Kidney capillary endothelial cell (primary cell): ENCODE results near the gene ELOVL6.
A peak's percentile ranks its signal among the peaks of the same experiment; 100 is the strongest.

Source experiments
- DNase-seq: peaks from one replicate; pipeline ENCODE4 v3.0.0-alpha.2; 2018; ENCODE audit warnings: low spot score

The ELOVL6 gene

GRCh38 chr4:110025056-110025455, 173.4 kb downstream of the ELOVL6 start:
- no peak for DNase-seq

DNA sequence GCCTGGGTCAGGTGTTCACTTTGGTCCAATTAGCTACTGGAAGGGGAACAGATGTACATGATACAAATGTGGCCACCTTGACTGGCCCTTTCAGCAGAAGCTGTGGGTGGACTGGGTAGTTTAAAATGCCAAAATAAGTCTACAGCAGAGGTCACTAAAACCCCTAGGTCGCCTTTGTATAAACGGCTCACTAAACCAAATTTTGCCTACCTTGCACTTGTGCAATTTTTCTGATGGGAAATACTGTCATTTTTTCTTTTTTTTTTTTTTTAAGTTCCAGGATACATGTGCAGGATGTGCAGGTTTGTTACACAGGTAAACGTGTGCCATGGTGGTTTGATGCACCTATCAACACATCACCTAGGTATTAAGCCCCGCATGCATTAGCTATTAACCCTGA, 176.0 kb downstream of the ELOVL6 start:
- no peak for DNase-seq

- no peak for DNase-seq
These were observed 177.6 kb downstream of the ELOVL6 start for GRCh38 chr4:110020646-110021443.

- no peak for DNase-seq
These were observed 178.3 kb downstream of the ELOVL6 start for GRCh38 chr4:110020139-110020538.

GRCh38 chr4:110019153-110019552, 179.3 kb downstream of the ELOVL6 start:
- DNase-seq, result no peak

DNA sequence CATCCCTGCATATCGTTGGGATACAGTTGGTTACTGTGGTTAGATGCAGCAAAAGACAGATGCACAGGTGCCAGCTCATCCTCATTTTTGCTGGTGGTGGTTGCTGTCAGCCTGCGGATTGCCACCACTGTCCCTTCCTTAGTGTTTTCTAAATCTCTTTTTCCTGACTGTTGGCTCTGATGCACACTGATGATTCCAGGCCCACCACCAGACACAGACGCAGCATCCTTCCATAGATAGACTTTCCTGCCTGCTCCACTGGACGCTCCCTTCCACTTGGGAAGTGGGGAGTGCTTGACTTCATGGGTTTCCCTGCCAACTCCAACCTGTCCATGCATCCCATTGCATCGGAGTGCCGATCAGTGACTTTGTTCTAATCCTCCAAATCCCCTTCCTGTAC, 184.2 kb downstream of the ELOVL6 start:
- no peak for DNase-seq

DNA sequence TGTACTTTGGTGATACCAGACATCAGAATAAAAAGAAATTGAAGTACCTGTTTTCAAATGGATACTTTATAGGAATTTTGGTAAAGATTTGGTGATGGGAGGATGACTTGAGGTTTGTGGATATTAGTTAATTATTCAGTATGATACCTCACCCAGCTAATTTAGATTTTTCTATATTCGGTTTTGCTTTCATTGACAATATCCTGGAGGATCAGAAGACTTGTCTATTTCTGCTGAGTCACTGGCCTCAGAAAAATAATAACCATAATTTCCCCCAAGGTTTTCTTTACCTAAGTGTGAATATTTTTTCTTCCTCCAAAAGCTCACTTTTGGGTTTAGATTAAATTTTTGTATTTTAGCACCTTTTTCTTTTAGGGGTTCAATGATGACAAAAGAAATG, 185.5 kb downstream of the ELOVL6 start:
- DNase-seq, result no peak

- no peak for DNase-seq
These were observed 187.6 kb downstream of the ELOVL6 start for GRCh38 chr4:110010797-110011196.

DNA sequence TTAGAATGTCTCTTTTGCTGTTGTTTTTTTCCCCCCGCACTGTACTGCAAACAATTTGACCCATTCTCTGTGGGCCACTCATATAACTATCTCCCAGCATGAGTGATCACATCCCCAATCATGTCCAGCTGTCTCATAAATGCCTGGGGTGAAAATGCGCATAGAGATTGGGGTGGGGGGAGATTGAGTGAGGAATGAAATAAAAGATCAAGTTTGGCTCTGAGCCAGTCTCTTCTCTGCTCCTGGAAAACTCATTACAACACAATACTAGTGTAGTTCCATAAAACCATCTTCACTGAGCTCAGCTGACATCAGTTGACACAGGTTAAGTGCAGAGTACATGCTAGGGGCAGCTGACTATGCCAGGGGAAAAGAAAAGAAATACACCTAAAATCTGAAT, 188.9 kb downstream of the ELOVL6 start:
- DNase-seq, result no peak

DNA sequence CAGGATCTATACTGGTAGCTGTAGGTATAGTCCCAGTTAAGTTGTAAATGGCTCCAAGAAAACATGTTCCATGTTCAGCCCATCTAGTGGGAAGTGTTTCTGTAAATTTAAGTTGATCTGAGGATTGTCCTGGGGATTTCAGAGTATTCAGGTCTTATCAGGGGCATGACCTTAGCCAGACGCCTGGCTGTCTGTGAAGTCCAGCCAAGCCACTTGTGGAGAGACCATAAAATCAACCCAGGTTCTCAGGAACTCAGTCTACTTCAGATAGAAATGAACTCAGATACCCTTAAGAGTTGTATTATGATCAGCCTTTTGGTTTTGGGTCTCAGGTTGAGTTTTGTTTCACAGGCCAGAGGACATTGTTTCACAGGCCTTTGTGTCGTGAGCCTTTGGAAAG, 189.9 kb downstream of the ELOVL6 start:
- DNase-seq, result no peak

DNA sequence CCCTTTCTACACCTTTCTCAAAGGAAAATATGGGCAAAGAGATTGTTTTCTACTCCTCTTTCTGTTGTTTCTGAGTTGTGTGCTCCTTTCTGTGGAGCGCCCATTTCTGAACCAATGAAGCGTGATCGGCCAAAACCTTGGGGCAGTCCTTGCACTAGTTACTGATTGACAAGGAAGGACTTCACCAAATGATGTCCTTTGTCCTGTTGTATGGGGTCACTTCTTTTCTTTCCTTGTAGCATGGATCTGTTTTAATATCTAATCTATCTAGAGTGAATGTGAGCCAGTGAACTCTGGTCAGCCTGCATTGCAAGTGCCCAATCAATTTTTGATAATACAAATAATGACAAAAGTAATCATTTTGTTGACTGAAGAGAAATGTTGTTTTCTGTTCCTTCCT, 191.2 kb downstream of the ELOVL6 start:
- no peak for DNase-seq

DNA sequence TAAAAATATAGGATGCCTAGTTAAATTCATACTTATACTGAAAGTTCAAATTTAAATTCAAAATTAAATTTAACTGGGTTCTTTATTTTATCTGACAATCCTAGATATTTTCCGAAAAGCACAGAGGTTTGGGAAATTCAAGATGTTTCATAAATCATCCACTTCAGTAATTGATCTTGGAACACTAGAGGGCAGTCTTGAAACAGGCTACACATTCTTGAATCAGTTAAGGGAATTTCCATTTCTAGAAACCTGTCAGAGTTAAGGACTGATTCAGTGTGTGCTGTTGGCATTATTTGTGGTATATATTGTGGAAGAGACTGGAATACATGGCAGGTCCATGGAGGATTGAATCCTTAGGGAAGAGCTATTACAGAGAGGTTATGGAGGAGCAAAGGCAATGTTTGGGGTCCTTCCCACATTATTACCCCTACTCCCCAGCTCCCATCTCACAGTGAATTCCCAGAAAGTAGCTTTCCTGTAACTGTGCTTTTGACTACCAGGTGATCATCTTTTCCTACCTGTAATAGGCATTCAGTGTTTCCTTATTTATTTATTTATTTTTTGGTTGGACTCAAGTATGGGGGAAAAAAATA, 192.9 kb downstream of the ELOVL6 start:
- peak; percentile 51 for DNase-seq

DNA sequence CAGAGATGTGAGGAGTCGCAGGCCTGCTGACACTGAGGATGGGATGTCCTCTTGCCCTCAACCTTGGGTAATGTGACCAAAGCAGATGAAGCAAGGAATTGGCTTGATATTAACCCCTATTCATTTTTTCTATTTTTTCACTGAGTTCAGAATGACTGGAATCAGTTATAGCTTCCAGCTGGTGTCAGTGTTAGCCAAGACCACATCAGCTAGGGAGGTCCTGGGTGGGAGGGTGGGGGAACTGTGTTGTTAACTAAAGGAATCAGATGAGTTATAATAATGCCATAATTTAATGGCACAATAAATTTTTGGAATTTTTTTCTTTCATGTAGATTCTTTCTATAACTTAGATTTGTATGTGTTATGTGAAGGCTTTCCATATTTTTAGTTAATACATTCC, 193.9 kb downstream of the ELOVL6 start:
- DNase-seq, result no peak

DNA sequence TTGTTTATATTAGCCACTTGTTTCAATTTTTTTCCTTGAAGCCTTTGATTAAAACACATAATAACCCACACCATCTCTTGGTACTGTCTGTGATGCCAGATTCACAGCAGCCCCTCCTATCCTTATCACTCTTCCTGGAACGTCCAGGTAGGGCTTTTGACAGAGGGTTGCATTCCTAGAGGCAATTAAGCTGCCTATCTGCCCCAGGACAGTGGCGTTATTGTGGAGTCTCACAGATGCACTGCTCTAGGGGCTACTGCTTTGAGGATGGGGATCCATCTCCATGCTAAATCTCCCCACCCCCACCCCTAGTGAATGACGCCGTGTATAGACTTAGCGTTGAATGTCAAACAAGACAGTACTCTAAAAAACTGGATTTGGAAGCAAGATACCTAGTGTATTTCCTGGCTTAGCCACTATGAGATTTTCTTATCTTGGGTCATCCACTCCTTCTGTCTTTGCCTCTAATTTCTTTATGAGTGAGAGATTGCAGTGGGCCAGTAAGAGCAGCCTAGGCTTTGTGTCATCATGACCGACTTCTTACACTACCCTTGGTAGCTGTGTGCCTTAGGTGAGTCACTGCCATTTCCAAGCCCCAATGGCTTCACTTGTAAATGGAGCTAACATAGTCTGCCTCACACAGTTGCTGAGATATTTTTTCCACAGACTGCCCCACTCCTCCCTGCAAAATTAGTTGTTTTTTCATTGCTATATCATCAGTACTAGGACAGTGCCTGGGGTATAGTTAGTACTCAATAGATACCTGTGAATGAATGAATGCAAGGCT, 194.8 kb downstream of the ELOVL6 start:
- DNase-seq, result no peak

DNA sequence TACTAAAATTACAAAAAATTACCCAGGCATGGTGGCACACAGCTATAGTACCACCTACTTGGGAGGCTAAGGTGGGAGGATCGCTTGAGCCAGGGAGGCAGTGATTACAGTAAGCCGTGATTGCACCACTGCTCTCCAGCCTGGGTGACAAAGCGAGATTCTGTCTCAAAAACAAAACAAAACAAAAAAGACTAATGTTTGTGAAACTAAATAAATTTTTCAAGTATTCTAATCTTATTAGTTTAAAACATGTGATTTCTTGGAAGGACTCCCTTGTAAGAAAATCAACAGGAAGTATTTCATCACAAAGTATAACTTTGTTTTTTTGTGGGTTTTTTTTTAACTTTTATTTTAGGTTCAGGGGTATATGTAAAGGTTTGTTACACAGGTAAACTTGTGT, 196.1 kb downstream of the ELOVL6 start:
- no peak for DNase-seq

- no peak for DNase-seq
These were observed 198.9 kb downstream of the ELOVL6 start for GRCh38 chr4:109999585-109999912.

GRCh38 chr4:109998867-109999584, 199.4 kb downstream of the ELOVL6 start:
- peak; percentile 65 for DNase-seq

DNA sequence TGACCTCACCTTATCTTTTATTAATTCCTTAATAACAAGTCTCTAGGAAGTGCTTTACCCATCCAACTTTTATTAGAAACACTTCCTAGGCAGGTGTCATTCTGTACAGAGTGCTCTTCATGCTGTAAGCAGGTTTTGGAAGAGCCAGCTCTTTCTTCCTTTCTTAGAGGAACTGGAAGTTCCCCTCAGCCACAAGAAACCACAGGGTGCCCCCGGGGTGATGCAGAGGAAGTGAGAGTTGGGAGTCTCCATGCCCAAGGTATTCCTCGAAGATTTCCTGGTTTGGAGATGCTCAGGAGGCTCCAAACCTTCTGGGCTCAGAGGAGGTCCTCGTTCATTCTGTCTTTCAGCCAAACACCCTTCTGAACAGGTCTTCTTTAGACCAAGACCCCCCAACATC, 201.9 kb downstream of the ELOVL6 start:
- DNase-seq, result no peak
